K562 treated with DMSO at 1 percent for 12 hours (cell line): ENCODE results near the gene CDH16. TPM values are rescaled to one million over a fixed set of nuclear protein-coding genes. Genes with fewer than 3 reads are reported as not detected.

Experiments used
- total RNA-seq: library from RNA; unstranded; fragments of 300-600 nt; gene quantifications from 2 replicates; pipeline ENCODE4 v1.2.3, GENCODE V29; 2022; ENCODE audit not compliant: insufficient read depth

Gene CDH16, protein sequence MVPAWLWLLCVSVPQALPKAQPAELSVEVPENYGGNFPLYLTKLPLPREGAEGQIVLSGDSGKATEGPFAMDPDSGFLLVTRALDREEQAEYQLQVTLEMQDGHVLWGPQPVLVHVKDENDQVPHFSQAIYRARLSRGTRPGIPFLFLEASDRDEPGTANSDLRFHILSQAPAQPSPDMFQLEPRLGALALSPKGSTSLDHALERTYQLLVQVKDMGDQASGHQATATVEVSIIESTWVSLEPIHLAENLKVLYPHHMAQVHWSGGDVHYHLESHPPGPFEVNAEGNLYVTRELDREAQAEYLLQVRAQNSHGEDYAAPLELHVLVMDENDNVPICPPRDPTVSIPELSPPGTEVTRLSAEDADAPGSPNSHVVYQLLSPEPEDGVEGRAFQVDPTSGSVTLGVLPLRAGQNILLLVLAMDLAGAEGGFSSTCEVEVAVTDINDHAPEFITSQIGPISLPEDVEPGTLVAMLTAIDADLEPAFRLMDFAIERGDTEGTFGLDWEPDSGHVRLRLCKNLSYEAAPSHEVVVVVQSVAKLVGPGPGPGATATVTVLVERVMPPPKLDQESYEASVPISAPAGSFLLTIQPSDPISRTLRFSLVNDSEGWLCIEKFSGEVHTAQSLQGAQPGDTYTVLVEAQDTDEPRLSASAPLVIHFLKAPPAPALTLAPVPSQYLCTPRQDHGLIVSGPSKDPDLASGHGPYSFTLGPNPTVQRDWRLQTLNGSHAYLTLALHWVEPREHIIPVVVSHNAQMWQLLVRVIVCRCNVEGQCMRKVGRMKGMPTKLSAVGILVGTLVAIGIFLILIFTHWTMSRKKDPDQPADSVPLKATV
- total RNA-seq, result not detected in 2 replicates

DNA sequence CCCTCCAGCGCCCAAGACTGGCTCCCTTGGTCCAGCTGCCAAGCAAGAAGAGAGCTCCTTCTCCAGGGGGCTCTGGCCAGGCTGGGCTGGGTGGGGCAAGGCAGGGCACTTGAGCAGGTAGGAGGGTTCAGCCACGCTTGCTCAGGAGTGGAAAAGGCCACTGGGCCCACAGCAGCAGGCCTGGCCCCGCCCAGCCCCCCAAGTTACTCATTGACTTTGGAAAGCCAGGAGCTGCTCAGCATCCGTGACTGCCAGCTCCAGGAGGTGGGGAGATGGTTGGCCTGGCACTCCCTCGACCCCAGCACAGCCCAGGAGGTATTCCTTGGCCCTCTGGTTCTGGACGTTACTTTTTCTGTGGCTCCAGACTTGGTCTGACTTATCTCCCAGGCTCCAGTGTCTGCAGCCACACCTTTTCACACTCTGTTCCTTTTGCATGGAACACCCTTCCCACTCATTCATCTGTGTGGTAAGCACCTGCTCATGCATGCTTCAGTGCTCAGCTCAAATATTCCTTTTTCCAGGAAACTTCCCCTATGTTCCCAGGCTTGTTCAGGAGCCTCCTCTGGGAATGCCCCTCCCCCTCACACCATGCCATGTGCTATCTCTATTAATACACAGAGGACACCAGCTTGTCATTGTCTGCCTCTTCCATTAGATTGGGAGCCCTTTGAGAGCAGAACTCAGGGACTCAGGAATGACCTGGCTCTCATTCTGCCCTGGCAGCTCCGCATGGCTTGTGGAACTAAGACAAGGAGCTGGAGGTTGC, at the start of gene CDH16:
CDH16 (minus strand) TSS at position 83 of the 766 bp plus-strand sequence. CDS start 820 bp downstream, outside the sequence.

DNA sequence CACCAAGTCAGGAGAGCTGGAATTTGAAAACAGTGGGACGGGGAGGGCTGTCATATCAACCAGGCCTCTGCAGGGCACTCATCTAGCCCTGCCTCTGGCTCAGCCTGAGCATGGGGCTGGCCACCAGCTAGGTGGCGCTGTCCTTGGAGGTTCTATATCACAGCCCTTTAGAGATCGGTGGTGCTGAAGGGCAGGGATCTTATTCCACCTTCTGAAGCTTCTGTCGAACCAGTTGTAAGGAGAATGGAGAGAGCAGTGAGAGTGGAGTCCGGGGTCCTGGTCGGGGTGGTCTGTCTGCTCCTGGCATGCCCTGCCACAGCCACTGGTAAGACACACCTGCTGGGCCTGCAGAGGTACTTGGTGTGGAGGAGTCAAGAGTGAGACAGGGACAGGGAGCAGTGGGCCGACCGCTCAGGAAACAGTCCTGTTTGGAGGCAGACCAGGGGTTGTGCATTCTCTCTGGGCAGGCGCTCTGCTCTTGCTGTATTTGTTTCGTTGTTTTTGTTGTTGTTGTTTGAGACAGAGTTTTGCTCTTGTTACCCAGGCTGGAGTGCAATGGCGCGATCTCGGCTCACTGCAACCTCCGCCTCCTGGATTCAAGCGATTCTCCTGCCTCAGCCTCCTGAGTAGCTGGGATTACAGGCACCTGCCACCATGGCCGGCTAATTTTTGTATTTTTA, 42.5 kb upstream of the CDH16 start, which contains the start of gene CES3:
CES3 (plus strand) TSS at position 202 of the 680 bp plus-strand sequence; CDS start at position 244, 42 bp downstream.

DNA sequence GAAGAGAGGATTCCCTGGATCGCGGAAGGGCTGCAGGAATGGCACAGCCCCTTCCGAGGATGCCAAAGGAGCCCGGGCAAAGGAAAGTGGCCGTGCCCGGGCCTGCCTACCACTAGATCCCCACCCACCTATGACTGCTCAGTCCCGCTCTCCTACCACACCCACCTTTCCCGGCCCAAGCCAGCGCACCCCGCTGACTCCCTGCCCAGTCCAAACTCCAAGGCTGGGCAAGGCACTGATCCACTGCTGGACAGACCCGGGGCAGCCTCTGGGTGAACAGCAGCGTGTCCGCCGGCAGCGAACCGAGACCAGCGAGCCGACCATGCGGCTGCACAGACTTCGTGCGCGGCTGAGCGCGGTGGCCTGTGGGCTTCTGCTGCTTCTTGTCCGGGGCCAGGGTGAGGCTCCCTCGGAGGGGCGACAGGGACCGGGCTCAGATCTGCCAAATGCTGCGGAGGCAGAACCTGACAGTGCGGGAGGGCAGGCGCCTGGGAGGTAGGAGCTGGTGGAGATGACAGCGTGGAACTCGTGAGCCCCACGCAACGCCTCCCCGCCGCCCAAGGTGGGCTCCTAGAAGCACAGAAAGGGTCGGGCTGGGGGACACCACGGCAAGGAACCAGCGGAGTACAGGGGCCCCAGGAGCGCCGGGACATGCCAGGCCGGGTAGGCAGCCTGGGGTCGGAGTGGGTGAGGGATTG, 16.8 kb upstream of the CDH16 start, which contains the start of gene CES2:
CES2 (plus strand) TSS at position 203 of the 698 bp plus-strand sequence; CDS start at position 323, 120 bp downstream.

DNA sequence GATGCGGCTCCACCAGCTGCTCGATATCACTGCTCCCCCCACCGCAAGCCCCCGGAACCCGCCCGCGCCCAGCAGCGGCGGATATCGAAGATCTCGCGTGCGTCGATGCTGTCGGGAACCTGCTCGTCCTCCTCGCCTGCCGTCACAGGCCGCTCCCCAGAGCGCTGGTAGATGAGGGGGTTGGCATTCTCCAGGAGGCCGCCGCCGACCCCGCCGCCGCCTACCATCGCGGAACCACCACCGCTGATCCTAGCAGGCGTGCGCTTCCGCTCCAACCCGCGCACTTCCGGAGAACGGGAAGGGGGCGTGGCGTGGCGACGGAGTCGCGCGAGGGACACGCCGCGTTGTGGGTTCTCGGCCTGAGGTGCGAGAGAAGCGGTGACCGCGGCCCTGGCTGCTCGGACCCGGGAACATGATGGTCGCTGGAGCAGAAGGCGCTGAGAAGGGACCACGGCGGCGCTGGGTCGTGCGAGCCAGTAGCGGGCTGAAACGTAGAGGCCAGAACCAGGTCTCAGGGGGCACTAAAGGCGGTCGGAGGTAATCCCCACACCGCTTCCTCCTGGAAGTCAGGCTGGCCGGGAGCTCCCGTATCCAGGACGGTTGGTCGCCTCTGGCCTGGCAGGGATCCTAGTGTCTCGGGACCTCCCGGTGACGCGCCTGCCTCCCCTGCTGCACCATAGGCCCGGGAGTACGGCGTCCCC, 15.6 kb upstream of the CDH16 start, which contains the start of gene CIAO2B:
CIAO2B (minus strand) TSS at position 265 of the 701 bp plus-strand sequence; CDS start at position 227, 38 bp downstream.

DNA sequence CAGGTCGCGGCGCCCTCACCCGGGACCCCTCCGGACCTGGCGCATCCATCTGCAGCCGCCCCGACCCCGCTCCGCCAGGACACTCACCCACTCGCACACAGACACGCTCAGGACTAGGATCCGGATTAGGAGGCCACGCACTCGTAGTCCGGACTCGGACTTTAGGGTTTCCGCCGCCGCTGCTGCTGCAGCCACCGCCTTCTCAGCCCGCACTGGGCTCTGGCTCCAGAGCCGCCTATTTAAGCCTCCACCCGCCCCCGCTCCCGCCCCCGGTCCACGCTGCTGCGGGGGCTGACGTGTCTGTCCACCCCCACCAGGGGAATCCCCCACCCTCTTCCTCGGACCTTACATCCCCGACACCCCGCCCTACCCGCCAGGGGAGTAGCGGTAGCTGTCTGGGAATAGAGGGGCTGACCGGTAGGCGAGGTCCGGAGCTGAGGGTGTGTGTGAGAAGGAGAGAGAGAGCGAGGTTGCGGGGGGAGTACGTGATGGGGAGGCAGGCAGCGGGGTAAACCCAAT, 6.7 kb upstream of the CDH16 start, which contains the start of gene RRAD:
RRAD (minus strand) TSS at position 214 of the 519 bp plus-strand sequence. CDS start 356 bp downstream, outside the sequence.

DNA sequence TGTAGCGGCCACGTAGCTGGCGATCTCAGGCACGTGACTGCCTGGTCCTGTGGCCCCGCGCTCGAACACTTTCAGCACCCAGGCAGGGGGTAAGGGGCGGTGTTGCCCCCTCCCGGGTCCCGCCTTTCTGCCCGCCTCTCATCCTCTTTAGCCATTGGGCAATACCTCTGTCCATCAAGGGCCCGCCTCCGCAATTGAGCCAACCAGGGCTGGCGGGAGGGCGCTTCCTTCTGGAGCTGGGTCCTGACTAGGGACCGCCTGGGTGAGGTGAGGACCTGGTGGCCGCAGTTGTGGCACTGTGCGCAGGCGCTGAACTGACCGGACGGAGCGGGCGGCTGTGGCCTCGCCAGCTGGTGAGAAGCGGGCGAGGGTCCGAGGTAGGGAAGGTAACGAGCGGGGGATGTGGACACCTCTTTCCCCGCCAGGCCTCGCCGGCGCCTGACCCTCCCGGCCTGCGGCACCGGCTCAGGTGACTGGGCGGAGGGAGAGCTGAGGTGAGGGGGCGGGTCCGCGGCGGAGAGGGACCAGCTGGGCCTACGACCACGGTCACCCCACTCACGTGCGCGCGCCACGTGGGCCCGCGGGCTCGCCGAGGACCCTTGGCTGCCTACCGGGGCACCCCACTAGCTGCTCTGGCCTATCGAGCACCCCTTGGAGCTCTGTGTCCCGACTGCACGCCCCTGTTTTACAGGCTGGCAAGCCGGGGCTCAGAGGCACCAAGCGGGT, 38.2 kb downstream of the CDH16 start, which contains the start of gene PDP2:
PDP2 (plus strand) TSS at position 228 of the 726 bp plus-strand sequence. CDS start 3,770 bp downstream, outside the sequence.

Other genes starting within 250 kb of the CDH16 start
- gene CMTM4, start 222.1 kb downstream of the CDH16 start, total RNA-seq, result 4.9 and 22.6 TPM in 2 replicates
- 6.3 and 41.7 TPM in 2 replicates for gene DYNC1LI2, start 167.3 kb downstream of the CDH16 start, total RNA-seq
- gene TERB1, start 117.3 kb downstream of the CDH16 start, total RNA-seq, result not detected in 2 replicates
- gene NAE1, start 87.9 kb downstream of the CDH16 start, total RNA-seq, result 42.5 and 85.3 TPM in 2 replicates
- gene CA7, start 74.5 kb downstream of the CDH16 start, total RNA-seq, result not detected in 2 replicates
- 2.0 and 9.1 TPM in 2 replicates for gene PDP2, start 38.4 kb downstream of the CDH16 start, total RNA-seq
- 3.0 and 4.2 TPM in 2 replicates for gene RRAD, start 6.7 kb upstream of the CDH16 start, total RNA-seq
- 232 and 283 TPM in 2 replicates for gene CIAO2B, start 15.5 kb upstream of the CDH16 start, total RNA-seq
- 15.4 and 22.8 TPM in 2 replicates for gene CES2, start 16.6 kb upstream of the CDH16 start, total RNA-seq
- gene CES3, start 42.4 kb upstream of the CDH16 start, total RNA-seq, result 1.3 and 1.5 TPM in 2 replicates
- gene CES4A, start 69.7 kb upstream of the CDH16 start, total RNA-seq, result not detected in 2 replicates
- gene CBFB, start 110.3 kb upstream of the CDH16 start, total RNA-seq, result 25.6 and 43.6 TPM in 2 replicates
- 7.2 and 15.4 TPM in 2 replicates for gene PHAF1, start 191.1 kb upstream of the CDH16 start, total RNA-seq
- 4.0 and 7.1 TPM in 2 replicates for gene B3GNT9, start 232.1 kb upstream of the CDH16 start, total RNA-seq
- gene TRADD, start 241.0 kb upstream of the CDH16 start, total RNA-seq, result 38.8 and 55.1 TPM in 2 replicates
- gene FBXL8, start 241.1 kb upstream of the CDH16 start, total RNA-seq, result 14.6 and 17.0 TPM in 2 replicates
- gene HSF4, start 245.9 kb upstream of the CDH16 start, total RNA-seq, result 7.8 and 20.7 TPM in 2 replicates